Muscle of back (tissue), 11 donors: ENCODE results near the gene ANKS1A. TPM values are rescaled to one million over a fixed set of nuclear protein-coding genes. Genes with fewer than 3 reads are reported as not detected.

ENCODE experiments used
- DNase-seq, 3 donors: peaks; one replicate each; pipeline versions ENCODE4 v3.0.0 to v3.0.0-alpha.2; 2013
- polyA plus RNA-seq, 10 donors: library from polyadenylated mRNA; unstranded; fragments of 120-200 nt; gene quantifications; one replicate each; pipeline ENCODE4 v1.2.1, GENCODE V29; 2013; ENCODE audit not compliant: insufficient read length in 10 of 10

ANKS1A gene
- polyA plus RNA-seq, 10 donors: 27.0 to 45.3 (median 34.3) TPM

- no peak for DNase-seq
These were observed 164.6 kb downstream of the ANKS1A start for GRCh38 chr6:35053701-35054100.

DNA sequence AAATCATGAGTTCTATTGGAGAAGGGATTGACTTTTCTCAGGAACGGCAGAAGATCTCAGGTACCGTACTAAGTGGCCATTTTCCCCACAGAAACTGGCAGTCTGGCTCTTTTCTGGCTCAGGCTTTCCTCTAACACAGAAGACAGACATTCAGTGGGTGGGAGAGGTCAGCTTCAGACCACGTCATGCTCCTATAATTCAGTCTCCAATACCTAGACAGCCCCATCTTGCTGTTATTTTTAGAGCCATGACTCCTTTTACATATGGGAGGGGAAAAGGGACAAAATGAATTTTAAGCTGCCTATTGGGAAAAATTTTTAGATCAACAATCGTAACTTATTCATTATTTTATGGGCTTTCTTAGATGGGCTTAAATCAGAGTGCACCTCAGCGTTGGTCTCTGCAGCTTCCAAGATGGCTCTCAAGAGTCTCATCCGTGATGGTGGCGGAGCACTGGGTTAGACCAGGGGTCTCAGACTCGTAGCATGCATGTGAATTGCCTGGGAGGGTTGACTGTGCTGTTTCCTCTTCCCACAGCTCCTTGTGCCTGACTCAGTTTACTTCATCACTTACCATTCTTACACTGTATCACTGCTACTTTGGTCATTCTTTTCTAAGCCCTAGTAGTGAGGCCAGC is 165.2 kb downstream of the ANKS1A start:
- DNase-seq: no peak

GRCh38 chr6:35054743-35055130 is 165.7 kb downstream of the ANKS1A start:
- no peak for DNase-seq

DNA sequence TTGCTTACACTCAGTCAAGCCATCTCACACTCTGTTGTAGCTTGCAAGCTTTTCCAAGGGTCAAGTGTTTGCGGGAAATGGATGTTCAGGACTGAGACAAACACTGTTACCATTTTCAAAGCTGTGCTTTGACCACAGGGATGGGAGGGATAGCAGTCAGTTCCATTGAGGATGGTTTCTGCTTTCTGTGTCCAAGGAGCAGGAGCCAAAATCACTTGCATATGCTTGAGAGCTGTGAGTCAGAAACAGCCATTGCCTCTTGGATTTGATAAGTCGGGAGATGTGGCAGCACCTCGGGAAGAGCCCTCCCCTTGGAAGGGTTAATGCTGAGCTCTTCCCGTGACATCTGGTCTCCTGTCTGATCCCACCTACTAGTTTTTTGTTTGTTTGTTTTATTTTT is 166.8 kb downstream of the ANKS1A start:
- peak in 1 of 3 donors; percentile 27 for DNase-seq

DNA sequence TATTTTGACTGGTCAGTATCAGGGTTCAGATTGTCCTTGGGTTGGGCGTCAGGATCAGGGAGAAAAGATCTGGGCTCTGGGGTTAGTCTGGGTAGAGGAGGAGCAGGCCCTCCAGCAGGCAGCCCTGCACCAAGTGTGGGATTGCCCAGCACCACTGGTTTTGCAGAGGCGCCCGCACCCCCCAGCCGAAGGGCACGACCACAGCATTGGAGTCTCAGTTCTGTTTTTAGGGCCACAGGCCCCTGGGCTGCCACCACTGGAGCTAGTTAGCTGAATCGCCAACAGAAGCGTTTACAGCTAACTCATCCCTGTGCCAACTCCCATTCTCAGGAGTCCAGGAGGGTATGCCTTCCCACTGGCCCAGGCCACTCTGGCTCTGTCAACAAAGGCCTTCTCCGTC is 167.9 kb downstream of the ANKS1A start:
- no peak for DNase-seq

GRCh38 chr6:35057449-35058357 is 168.6 kb downstream of the ANKS1A start:
- DNase-seq: peak in 2 of 3 donors; percentile 77 to 88

DNA sequence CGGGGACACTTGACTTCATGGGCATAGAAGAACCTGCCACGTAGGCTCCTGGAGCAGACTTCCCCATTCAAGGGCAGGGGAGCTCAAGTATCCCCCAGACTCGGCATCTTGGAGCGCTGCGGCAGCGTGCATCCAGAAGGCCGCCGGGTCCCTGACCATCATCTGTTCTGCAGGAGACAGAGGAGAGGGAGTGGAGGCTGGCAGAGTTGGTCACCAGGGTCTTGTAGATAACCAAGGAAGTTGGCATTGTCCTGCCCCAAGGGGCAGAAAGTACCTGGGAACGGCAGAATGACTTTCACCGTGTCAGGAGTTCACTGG is 169.3 kb downstream of the ANKS1A start:
- DNase-seq: no peak

DNA sequence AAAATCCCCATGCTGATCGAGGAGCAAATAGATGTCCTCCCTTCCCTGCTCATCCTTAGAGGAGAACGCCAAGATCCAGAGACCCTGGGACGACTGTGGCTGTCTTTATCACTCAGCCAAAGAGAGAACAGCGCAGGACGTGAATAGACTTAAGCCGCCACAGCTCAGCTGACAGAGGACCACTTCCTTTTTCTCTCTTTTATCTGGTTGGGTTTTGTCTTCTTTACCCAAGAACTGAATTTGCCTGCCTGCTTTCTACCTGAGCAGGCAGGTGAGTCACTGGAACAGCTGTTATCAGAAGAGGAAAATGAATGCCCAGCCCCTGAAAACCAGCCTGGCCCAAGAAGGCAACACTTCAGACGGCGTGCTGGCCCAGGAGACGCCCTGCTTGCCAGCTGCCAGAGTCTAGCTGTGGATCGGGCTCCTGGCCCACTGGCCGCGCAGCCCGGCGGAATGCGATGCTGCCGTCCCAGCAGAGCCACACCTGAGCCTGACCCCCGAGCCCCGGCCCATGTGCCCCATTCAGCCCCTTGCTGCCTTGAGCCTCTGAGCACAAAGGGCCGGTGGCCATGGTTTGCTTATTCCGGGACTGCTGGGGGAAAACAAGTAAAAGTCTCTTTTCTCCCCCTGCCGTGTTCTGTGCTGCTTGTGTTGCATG is 169.9 kb downstream of the ANKS1A start:
- no peak for DNase-seq

- DNase-seq: no peak
These were observed 170.7 kb downstream of the ANKS1A start for GRCh38 chr6:35059596-35060345.

GRCh38 chr6:35061102-35061615 is 172.1 kb downstream of the ANKS1A start:
- DNase-seq: no peak

DNA sequence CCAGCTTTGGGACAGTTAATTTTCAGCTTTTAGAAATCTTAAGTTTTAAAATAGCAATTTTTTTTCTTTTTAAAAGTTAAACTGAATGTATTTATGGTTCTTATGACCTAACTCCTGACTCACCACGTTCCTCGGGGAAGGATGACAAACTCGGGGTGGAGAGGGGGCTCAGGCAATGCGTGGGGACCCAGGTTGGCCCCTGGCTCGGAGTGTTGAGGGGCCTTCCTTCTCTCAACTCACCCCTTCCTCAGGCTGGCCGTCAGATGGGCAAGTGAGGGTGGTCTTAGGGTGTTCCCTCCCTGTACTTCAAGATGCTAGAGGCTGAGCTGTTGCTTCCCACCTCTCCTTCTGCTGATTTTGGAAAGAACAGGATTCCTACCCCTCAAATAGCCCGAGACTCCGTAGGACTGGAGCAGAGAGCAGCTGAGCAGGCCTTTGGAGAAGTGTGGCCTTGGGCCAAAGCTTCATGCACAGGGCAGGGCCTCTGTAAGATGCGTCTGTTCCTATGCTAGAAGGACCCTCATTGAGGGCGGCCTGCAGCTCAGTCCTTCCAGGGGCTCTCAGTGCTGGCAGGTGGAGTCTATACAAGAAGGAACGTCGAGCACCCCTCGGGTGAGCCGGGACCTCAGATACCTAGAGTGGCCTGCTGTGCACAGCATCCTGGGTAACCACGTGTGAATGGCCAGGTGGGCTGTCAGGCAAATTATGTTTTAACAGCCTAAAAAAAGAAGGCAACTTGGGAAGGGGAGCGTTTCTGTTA is 172.8 kb downstream of the ANKS1A start:
- no peak for DNase-seq

GRCh38 chr6:35062676-35063574 is 173.9 kb downstream of the ANKS1A start:
- no peak for DNase-seq

DNA sequence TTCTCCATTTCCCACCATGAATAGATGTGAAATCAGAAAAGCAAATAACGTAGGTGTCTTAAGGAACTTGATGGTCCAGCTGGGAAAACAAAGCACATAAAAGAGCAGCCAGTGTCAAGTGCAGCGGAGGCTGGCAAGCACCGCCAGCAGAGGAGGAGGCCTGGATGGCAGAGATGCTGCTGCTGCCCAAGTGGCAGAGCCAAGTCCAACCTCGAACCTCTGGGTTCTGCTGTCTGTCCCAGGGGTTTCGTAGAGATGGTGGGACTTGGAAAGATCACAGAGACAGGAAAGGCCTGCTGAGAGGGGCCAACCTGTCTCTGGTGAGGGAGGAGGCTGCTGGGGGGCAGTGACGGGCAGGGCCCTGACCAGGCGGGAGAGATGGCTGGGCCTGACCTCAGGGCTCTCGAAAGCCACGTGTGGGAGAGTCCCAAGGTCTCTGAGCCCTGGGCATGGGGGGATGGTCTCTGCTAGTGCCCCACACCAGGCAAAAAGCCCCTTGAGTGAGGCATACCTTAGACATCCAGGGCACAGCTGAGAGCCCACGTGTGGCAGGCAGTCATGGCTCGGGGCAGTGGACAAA is 174.7 kb downstream of the ANKS1A start:
- no peak for DNase-seq

- peak in 1 of 3 donors; percentile 70 for DNase-seq
These were observed 175.2 kb downstream of the ANKS1A start for GRCh38 chr6:35064290-35064689.

- DNase-seq: peak in 1 of 3 donors; percentile 57
These were observed 175.8 kb downstream of the ANKS1A start for GRCh38 chr6:35064757-35065440.

- no peak for DNase-seq
These were observed 176.4 kb downstream of the ANKS1A start for GRCh38 chr6:35065441-35065800.

GRCh38 chr6:35065870-35066269 is 176.8 kb downstream of the ANKS1A start:
- no peak for DNase-seq

DNA sequence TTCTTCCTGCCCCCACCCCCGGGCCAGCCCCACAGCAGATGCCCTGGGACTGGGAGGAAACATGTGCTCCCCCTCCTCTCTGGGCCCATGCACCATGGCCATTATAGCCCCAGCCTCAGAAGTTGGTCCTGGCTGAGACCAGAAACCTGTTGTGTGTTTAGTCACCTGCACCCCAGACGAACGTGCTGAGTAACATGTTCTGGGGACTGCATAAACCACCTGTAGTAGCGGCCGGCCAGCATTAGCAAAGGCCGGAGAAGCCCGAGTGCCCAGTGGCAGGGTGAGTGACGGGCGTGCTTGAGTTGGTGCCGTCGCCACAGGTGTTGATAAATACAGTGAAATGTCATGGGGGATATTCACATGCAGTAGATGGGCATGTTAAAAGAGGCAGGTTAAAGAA is 178.2 kb downstream of the ANKS1A start:
- DNase-seq: no peak

DNA sequence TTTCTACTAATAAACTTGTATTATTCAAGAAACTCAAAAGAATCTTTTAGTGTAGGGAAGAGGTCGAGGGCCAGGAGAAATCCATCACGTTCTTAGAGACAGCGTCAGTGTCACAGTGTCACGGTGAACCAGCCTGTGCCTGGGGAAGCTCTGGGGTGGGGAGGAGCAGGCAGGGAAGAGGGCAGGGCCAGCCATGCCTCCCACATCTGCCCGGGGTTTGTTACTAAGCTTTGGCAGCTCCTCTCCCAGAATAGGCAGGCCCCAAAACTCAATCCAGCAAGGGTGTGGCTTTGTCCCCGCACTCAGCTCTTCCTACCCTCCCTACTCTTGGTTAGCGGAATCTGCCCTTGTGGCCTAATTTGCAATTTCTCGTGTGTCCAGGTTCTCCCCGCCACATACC is 179.2 kb downstream of the ANKS1A start:
- DNase-seq: no peak
